PFSK-1 (cell line): ENCODE measurements around the gene CAMTA1.

Source experiments
- POLR2AphosphoS5 ChIP-seq: IDR thresholded peaks from 2 replicates; pipeline ENCODE4 v1.6.1; 2012; ENCODE audit warnings: low read depth, mild to moderate bottlenecking, control low read depth, low read length, moderate library complexity
- SIN3A ChIP-seq: IDR thresholded peaks from 2 replicates; pipeline ENCODE4 v1.6.1; 2012; ENCODE audit warnings: mild to moderate bottlenecking, low read length, moderate library complexity, borderline replicate concordance; ENCODE audit not compliant: insufficient read depth

GRCh38 chr1:7459914-7460313, 674.7 kb downstream of the CAMTA1 start:
- TF ChIP-seq POLR2AphosphoS5 (no peak), SIN3A (no peak)
